D721Med (cell line): ENCODE data around the gene EPB41L2.

ENCODE experiments used
- DNase-seq: peaks from one replicate; pipeline ENCODE4 v3.0.0; 2011; ENCODE audit warnings: low spot score; ENCODE audit not compliant: insufficient read length
- FAIRE-seq: peaks from 2 replicates; lab custom pipeline; 2011; peaks lifted over from hg19 to GRCh38; lab: Jason Lieb, UNC
- TF ChIP-seq, protein P1 (sequence below): IDR thresholded peaks from 2 replicates; pipeline ENCODE4 v1.5.1; 2012; ENCODE audit warnings: mild to moderate bottlenecking, control low read depth; ENCODE audit not compliant: insufficient read depth; ENCODE audit errors: missing control alignments

The EPB41L2 gene

DNA sequence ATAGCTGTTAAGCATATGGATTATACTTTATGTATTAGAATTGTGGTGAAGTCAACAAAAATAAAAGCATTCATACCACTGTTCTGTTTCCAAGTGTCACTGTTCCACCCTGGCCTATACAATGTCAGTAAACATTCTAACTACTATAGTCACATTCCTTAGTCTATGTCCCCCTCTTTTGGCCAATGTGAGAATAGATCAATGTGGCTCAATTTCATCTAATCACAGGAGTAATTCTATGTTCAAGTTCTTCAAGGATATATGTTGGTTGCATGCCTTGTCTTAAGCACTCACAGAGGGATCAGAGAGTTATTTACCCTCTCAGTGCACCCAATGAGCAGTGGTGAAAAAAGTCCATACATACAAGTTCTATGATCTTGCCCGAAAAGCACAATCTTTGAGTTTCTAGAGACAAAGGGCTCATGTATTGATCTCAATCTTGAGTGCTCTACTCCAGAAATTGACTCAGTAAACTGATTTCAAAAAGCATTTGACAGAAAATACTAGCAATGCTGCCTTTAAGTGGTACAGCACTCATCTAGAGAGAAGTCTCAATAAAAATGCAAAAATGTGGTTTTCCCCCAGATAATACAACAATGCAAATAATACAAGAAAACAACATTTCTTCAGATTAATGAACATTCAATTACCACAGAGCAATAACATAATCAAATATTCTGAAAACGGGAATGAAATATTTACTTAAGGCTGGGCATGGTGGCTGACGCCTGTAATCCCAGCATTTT is 219.3 kb downstream of the EPB41L2 start:
- FAIRE-seq (peak; percentile 72), DNase-seq (no peak)
- TF ChIP-seq, protein P1, sequence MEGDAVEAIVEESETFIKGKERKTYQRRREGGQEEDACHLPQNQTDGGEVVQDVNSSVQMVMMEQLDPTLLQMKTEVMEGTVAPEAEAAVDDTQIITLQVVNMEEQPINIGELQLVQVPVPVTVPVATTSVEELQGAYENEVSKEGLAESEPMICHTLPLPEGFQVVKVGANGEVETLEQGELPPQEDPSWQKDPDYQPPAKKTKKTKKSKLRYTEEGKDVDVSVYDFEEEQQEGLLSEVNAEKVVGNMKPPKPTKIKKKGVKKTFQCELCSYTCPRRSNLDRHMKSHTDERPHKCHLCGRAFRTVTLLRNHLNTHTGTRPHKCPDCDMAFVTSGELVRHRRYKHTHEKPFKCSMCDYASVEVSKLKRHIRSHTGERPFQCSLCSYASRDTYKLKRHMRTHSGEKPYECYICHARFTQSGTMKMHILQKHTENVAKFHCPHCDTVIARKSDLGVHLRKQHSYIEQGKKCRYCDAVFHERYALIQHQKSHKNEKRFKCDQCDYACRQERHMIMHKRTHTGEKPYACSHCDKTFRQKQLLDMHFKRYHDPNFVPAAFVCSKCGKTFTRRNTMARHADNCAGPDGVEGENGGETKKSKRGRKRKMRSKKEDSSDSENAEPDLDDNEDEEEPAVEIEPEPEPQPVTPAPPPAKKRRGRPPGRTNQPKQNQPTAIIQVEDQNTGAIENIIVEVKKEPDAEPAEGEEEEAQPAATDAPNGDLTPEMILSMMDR = peak; percentile 87

DNA sequence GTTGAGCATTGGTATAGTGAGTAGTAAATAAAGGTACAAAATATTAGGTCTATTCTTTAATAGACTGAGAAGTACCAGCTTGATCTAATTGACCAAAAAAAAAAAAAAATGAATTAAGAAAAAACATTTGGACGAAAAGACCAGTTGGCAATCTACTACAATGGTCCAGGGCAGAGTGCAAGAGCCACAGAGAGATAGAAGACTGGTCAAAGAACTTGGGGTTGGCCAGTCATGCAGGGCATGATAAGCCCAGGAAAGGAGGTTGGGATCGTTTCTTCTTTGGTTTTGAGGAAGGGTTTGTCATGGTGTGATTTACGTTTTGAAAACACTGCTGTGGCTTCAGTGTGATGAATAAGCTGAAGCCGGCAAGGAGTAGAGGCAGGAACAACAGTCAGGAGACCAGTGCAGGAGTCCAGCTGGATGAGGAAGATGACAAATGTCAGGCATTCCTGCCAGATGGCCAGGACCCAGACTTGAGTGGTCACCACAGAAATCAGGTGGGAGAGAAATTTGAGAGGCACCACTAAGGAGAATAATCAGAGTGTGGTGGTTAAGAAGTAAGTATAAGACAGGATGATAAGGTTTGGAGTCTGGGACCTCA is 221.8 kb downstream of the EPB41L2 start:
- TF ChIP-seq, protein P1 = no peak
- DNase-seq = no peak
- FAIRE-seq = no peak

DNA sequence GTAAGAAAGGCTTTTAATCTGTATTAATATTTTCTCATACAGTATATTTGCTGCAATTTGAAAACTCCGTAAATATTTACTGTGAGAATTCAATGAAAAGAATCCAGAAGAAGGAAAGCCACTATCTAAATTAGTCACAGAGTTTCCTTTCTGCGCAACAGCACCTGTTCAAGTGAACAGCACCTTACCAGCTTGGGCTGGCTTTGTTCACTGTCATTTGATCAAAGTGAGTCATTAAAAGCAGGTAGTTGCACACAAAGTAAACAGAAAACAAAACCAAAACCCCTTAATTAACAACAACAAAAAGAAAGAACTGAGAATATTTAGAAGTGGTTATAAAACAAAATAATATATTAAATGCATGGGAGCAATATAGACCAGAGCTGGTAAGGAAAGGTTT is 223.0 kb downstream of the EPB41L2 start:
- TF ChIP-seq, protein P1 = no peak

DNA sequence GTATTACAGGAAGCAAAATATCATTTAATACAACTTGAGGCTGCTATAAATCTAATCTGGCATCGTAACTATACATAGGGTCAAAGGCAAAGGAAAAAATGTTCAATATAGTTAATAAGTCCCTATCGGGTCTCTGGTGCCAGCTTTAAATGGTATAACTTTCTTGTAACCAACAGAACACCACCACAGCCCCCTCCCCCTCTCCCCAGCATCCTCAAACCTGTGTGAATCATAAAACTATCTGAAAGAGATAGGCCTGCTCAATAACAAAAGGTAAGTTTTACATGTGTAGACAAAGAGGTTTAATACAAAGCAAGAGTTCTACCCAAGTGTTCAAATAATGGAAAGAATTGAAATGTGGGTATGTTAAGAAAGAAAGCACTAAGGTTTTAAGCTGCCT is 223.7 kb downstream of the EPB41L2 start:
- DNase-seq (no peak), FAIRE-seq (no peak)
- TF ChIP-seq, protein P1 = no peak

More for the DNA sequence above, 223.0 kb downstream of the EPB41L2 start:
- DNase-seq (no peak), FAIRE-seq (no peak)

DNA sequence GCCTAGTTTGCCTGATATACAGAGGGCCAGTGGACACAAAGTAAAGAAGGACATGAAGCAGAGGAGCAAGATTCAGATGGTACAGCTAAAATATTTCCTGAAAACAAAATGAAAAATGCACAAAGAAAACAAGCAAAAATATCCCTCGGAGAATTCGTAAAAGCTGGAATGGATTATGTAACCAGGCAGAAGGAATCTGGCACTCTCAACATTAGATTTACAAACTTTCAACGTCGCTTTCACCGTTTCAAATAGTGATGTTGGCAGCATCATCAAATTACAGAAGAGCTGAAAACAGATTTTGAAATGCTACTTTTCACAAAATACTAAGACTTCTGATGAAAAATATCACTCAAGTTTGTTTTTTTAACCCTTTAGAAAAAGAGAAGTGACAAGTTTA is 224.1 kb downstream of the EPB41L2 start:
- TF ChIP-seq, protein P1 = no peak
- DNase-seq (no peak), FAIRE-seq (no peak)

DNA sequence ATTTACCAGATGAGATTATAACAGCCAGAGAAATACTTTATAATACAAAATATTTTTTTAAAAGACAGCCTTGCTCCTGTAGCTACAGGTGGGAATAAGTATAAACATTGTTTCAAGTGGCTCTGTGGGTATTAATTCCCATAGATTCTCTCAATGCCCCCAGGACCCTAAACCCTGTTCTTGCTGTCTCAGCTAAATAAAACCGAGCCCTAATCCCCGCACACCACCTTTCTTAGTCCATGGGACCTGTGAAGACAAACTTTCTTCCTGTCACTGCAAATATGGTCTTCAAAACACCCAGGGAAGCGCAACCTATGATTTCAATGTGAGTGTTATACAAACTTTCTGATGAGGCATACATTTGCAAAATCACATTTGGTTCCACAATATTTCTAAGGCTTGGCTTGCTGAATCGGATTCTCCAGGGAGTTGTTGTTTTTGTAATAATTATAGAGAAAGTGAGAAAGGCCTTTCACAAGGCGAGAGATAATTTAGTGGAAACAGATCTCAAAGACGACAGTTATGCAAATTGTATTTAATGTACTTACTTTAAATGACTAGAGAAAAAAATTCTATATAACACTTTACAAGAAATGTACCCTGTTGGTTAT is 224.7 kb downstream of the EPB41L2 start:
- DNase-seq (no peak), FAIRE-seq (no peak)
- TF ChIP-seq, protein P1 = no peak
